T-helper 22 cell (primary cell): Measurements from ENCODE around the gene RPP25.
"Not testable (repeated sequence)": the region's sequence is repeated elsewhere in the genome, so short reads cannot be mapped to it uniquely, and the experiment has no call there.

ENCODE experiments used
- DNase-seq: peaks from one replicate; pipeline ENCODE4 v3.0.0-alpha.2; 2020; ENCODE audit warnings: low read depth

RPP25 gene

DNA sequence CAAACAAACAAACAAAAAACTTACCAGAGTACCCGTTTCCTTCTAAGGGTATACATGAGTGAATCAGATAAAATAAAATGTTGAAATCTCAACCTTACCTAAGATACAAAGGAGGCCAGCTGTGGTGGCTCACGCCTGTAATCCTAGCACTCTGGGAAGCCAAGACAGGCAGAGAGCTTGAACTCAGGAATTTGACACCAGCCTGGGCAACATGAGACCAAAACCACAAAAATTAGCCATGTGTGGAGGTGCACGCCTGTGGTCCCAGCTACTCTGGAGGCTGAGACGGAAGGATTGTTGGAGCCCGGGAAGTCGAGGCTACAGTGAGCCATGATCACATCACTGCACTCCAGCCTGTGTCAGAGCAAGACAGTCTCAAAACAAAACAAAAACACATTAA, 38.9 kb downstream of the RPP25 start:
- DNase-seq = no peak

DNA sequence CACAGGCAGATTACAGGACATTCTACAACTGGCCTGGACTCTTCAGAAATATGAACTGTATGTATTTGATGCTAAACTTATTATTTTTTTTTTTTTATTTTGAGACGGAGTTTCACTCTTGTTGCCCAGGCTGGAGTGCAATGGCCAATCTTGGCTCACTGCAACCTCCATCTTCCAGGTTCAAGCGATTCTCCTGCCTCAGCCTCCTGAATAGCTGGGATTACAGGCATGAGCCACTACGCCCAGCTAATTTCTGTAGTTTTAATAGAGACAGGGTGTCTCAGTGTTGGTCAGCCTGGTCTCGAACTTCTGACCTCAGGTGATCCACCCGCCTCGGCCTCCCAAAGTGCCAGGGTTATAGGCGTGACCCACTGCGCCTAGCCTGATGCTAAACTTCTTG, 42.8 kb downstream of the RPP25 start:
- not testable (repeated sequence) for DNase-seq

DNA sequence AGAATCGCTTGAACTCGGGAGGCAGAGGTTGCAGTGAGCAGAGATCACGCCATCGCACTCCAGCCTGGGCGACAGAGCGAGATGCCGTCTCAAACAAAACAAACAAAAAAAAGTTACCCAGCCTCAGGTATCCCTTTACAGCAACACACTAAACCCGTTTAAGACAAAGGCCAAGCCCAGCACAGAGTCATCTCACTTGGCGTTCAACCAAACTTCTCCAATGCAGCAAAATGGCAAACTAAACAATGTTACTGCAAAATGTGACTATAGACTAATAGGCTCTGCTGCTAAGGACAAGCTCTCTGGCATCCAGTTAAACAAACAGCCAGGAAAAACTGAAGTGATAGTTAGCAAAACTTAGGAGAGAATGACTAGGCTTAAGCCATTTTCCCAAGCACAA, 43.5 kb downstream of the RPP25 start:
- DNase-seq = no peak

DNA sequence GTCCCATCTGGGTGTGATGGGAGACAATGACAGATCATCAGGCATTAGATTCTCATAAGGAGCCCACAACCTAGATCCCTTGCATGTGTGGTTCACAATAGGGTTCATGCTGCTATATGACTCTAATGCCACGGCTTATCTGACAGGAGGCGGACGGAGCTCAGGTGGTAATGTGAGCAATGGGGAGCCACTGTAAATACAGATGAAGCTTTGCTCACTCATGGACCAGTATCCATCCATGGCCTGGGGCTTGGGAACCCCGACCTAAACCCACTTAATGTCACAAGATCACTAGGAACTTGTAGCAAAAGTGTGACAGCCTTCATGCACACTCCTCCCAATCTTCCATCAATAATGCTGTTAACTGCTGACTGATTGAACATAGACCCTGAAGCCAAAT, 47.9 kb downstream of the RPP25 start:
- no peak for DNase-seq

DNA sequence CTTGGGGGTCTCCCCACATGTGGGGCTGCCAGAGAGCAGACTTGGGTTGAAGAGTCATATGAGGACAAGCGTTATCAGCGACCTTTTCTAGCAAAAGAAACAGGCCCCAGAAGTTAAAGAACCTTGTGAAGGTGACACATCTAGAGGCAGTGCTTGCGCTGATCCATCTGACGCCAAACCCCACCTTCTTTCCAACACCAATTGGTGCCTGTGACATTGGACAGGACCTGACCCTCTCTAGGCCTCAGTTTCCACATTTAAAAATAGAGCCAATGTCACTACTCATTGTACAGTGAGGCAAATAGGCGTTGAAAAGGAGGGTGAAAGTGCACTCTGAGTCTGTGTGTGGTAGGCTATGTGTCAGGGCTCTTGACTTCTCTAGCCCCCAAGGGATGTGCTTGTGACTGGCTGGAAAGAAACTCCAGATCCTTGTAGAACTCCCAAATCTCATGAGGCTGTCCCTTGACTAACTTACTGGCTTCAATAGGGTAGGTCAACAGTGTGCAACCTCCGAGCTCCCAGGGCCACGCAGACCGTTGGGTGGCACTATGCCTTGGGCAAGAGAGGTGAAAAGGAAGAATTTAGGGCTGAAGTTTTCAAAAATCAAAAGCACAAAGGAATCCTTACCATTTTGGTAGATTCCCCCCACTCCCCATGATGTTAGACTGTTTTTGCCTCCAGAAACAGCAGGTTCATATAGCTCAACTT, 49.3 kb downstream of the RPP25 start:
- DNase-seq = no peak

DNA sequence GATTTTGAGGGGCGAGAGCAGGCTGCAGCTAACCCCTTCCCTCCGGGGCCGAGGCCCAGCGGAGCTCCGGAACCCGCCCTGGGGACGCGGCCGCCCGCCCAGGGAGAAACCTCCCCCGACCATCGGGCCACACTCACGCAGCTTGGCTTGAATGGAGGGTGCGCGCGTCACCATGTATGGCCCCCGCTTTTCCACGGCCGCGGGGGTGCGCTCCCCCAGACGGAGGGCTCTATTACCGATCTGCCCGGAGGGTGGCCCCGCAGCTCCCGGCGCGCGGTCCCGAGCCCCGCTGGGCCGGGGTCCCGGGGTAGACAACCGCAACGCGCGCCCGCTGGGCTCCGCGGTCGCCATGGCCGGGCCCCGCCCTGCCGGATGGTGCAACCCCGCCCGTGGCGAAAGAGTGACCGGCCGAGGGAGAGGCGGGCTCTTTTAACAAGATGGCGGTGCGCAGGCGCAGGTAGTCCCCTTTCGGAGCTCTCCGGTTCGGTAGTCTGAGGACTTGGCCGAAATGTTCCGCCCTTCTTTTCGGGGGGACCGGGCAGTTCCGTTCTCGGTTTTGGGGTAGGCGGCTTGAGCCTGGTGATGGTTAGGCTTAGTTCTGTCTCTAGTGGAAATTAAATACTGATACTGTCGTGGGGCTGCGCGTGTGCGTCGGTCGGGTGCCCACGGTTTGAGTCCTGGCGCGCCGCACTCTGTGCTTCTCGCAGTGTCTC, 50.0 kb downstream of the RPP25 start, which contains the start of gene FAM219B:
Gene FAM219B, minus strand, starts transcription at position 402 of the 713 bp plus-strand sequence. Its CDS starts 51 bp downstream, at position 351.
- peak; percentile 61 for DNase-seq

DNA sequence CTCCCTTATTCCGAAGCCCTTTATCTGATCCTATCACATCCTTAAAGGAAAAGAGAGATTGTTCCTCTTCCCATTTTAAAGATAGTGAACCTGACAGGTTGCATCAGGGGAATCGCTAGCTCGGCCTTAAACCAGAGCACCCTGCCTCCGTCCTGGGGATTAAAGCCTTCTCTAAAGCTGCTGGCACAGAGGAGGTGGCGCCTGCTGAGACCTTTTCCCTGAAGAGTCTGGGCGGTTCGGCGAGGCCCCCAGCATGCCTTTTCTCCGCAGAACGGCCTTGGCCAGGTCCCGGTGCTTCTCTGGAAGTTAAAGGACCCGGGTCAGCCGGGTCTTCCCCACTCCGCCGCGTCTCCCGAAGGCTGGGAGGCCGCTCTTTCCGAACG, 50.5 kb downstream of the RPP25 start:
- no peak for DNase-seq
